GM12873 (cell line): Measurements from ENCODE around the gene ASB13.

Experiments used
- CTCF ChIP-seq: IDR thresholded peaks from 2 replicates; pipeline ENCODE4 v1.5.1; 2012; ENCODE audit warnings: low read depth, mild to moderate bottlenecking, moderate library complexity, low read length, control low read depth; ENCODE audit not compliant: insufficient read depth; ENCODE audit errors: missing control alignments

ASB13 gene

GRCh38 chr10:5615316-5615715 lies 51.1 kb downstream of the ASB13 start:
- TF ChIP-seq CTCF = no peak

- TF ChIP-seq CTCF = no peak
Observed at GRCh38 chr10:5614155-5614721, 52.2 kb downstream of the ASB13 start.

- no peak for TF ChIP-seq CTCF
Observed at GRCh38 chr10:5613481-5614154, 52.8 kb downstream of the ASB13 start.

GRCh38 chr10:5611899-5612680 lies 54.3 kb downstream of the ASB13 start:
- no peak for TF ChIP-seq CTCF

- no peak for TF ChIP-seq CTCF
Observed at GRCh38 chr10:5609952-5610616, 56.3 kb downstream of the ASB13 start.

- TF ChIP-seq CTCF = no peak
Observed at GRCh38 chr10:5608608-5609220, 57.7 kb downstream of the ASB13 start.
